Lower leg skin (tissue), 4 donors: ENCODE results near the gene ZNF148. TPM values are rescaled to one million over a fixed set of nuclear protein-coding genes. Genes with fewer than 3 reads are reported as not detected.
A peak's percentile ranks its signal among the peaks of the same experiment; 100 is the strongest.

Source experiments
- DNase-seq, 2 donors: peaks; one replicate each; pipeline ENCODE4 v3.0.0-alpha.2; 2019; ENCODE audit warnings: low spot score in 2 of 2
- H3K4me3 ChIP-seq: fragments of 200-600 bp; sonication (generic); 2 replicates; pipeline ENCODE4 v1.5.1; 2017; ENCODE audit warnings: mild to moderate bottlenecking, low read depth; ENCODE audit not compliant: poor library complexity, severe bottlenecking
- POLR2A ChIP-seq, 2 donors: fragments of 450-650 bp; IDR thresholded peaks; one replicate each; pipeline ENCODE4 v1.6.1; 2016 to 2017; ENCODE audit warnings: antibody characterized with exemption in 2 of 2, mild to moderate bottlenecking in 1 of 2, moderate library complexity in 1 of 2
- WGBS, 2 donors: methylation state at CpG; one replicate each; pipeline ENCODE4 v1.1.5; 2018; 5-methylcytosine and 5-hydroxymethylcytosine counted together
- intact Hi-C: fragments of 100-400 bp; cut with DNase I; formaldehyde crosslinking; loops from one replicate; pipeline ENCODE4 v1.15.0; 2023; ENCODE audit warnings: low total_unique reads
- total RNA-seq, 4 donors: library from RNA; depleted of rRNA; stranded (reverse); fragments of >200 nt; gene quantifications; one replicate each; pipeline ENCODE4 v1.1.0, GENCODE V29; 2016
- TF ChIP-seq, protein P1 (sequence below), 3 donors: fragments of 450-650 bp; IDR thresholded peaks; one replicate each; pipeline ENCODE4 v1.5.1; 2016; ENCODE audit warnings: antibody characterized with exemption in 3 of 3, mild to moderate bottlenecking in 3 of 3, moderate library complexity in 2 of 3

Gene ZNF148
- total RNA-seq, 4 donors from 2014 or later, result 14.6 to 24.6 (median 17.7) TPM

- peak in 1 of 2 donors; percentile 21 for DNase-seq
Observed at GRCh38 chr3:125194849-125195601, 180.1 kb downstream of the ZNF148 start.

GRCh38 chr3:125194061-125194848 lies 180.9 kb downstream of the ZNF148 start:
- no peak overlapping the region for H3K4me3 ChIP-seq
- intact Hi-C loops, result no loop called here
- TF ChIP-seq, protein P1, sequence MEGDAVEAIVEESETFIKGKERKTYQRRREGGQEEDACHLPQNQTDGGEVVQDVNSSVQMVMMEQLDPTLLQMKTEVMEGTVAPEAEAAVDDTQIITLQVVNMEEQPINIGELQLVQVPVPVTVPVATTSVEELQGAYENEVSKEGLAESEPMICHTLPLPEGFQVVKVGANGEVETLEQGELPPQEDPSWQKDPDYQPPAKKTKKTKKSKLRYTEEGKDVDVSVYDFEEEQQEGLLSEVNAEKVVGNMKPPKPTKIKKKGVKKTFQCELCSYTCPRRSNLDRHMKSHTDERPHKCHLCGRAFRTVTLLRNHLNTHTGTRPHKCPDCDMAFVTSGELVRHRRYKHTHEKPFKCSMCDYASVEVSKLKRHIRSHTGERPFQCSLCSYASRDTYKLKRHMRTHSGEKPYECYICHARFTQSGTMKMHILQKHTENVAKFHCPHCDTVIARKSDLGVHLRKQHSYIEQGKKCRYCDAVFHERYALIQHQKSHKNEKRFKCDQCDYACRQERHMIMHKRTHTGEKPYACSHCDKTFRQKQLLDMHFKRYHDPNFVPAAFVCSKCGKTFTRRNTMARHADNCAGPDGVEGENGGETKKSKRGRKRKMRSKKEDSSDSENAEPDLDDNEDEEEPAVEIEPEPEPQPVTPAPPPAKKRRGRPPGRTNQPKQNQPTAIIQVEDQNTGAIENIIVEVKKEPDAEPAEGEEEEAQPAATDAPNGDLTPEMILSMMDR (IDR thresholded peaks at IDR 0.05), result no peak
- no peak for TF ChIP-seq POLR2A (IDR thresholded peaks at IDR 0.05)
- DNase-seq, result no peak
- WGBS, 2 donors, result 85 to 86% methylated on average over 7 of the region's 7 CpGs

More at GRCh38 chr3:125194849-125195601, 180.1 kb downstream of the ZNF148 start:
- H3K4me3 ChIP-seq, result no peak overlapping the region
- intact Hi-C loops, result no loop called here
- TF ChIP-seq, protein P1 (IDR thresholded peaks at IDR 0.05), result no peak
- TF ChIP-seq POLR2A (IDR thresholded peaks at IDR 0.05), result no peak
- 52 to 68% methylated on average over 5 of the region's 5 CpGs for WGBS, 2 donors

GRCh38 chr3:125192190-125193035 lies 182.7 kb downstream of the ZNF148 start:
- intact Hi-C loops, result no loop called here
- no peak for TF ChIP-seq POLR2A (IDR thresholded peaks at IDR 0.05)
- TF ChIP-seq, protein P1 (IDR thresholded peaks at IDR 0.05), result no peak
- DNase-seq, result no peak
- WGBS, 2 donors, result 80 to 84% methylated on average over 12 of the region's 12 CpGs
- no peak overlapping the region for H3K4me3 ChIP-seq

DNA sequence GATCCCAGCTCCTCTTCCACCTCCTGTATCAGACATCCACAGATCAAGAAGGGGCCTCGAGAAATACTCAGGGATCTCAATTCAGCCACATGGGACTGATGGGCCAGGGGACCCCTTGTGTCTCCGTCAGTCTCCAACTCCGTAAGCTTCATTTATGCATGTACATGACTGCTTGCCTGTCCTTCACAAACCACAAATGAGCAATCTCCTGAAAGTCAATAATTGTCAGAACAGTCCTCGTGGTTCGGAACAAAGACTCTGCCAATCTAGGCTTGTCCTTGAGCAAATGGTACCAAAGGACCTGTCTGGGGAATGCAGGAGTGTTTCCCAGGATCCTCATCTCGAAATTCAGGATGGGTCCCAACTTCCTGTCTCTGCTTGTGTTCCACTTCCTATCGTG lies 183.4 kb downstream of the ZNF148 start:
- 81 to 82% methylated on average over 7 of the region's 7 CpGs for WGBS, 2 donors
- no peak for TF ChIP-seq POLR2A (IDR thresholded peaks at IDR 0.05)
- TF ChIP-seq, protein P1 (IDR thresholded peaks at IDR 0.05), result no peak
- no peak overlapping the region for H3K4me3 ChIP-seq

GRCh38 chr3:125191256-125191655 lies 183.9 kb downstream of the ZNF148 start:
- H3K4me3 ChIP-seq, result no peak overlapping the region
- WGBS, 2 donors, result 71 to 78% methylated on average over 4 of the region's 4 CpGs
- DNase-seq, result peak in 1 of 2 donors; percentile 2
- TF ChIP-seq, protein P1 (IDR thresholded peaks at IDR 0.05), result no peak
- no peak for TF ChIP-seq POLR2A (IDR thresholded peaks at IDR 0.05)
- intact Hi-C loops, result no loop called here

More for the DNA sequence above, 183.4 kb downstream of the ZNF148 start:
- DNase-seq, result peak in 1 of 2 donors; percentile 8
- intact Hi-C loops, result no loop called here
